Esophagus muscularis mucosa (tissue), 4 donors: Measurements from ENCODE around the gene BAX. TPM values are rescaled to one million over a fixed set of nuclear protein-coding genes. Genes with fewer than 3 reads are reported as not detected.

Experiments
- DNase-seq: peaks from one replicate; pipeline ENCODE4 v3.0.0-alpha.2; 2017; ENCODE audit errors: extremely low spot score
- H3K27ac ChIP-seq, 4 donors: fragments of 200-600 bp; sonication (generic); replicated peaks in 1 of 4; 1 replicate in 3 of 4; 2 replicates in 1 of 4; pipeline ENCODE4 v1.5.1; 2016 to 2019; ENCODE audit warnings: mild to moderate bottlenecking in 1 of 4
- H3K27me3 ChIP-seq, 4 donors: fragments of 200-600 bp; sonication (generic); one replicate each; pipeline versions ENCODE4 v1.5.1 to v1.6.0; 2016 to 2019
- H3K36me3 ChIP-seq, 4 donors: fragments of 200-600 bp; sonication (generic); one replicate each; pipeline ENCODE4 v1.5.1; 2016 to 2019
- H3K4me1 ChIP-seq, 4 donors: fragments of 200-600 bp; sonication (generic); one replicate each; pipeline ENCODE4 v1.5.1; 2016 to 2019
- H3K4me3 ChIP-seq, 4 donors: fragments of 200-600 bp; sonication (generic); 1 replicate in 2 of 4; 2 replicates in 2 of 4; pipeline ENCODE4 v1.5.1; 2016 to 2019; ENCODE audit warnings: mild to moderate bottlenecking in 4 of 4, moderate library complexity in 1 of 4
- H3K9me3 ChIP-seq, 4 donors: fragments of 200-600 bp; sonication (generic); 1 replicate in 3 of 4; 2 replicates in 1 of 4; pipeline ENCODE4 v1.5.1; 2016 to 2019
- CTCF ChIP-seq, 3 experiments: fragments of 200-600 bp in 2 of 3; fragments of 450-650 bp in 1 of 3; sonication (generic) in 2 of 3; IDR thresholded peaks; one replicate each; pipeline ENCODE4 v1.5.1; 2017 to 2019; ENCODE audit warnings: antibody characterized with exemption in 3 of 3, mild to moderate bottlenecking in 2 of 3, moderate library complexity in 1 of 3
- EP300 ChIP-seq: sonication (generic); formaldehyde crosslinking; IDR thresholded peaks from one replicate; pipeline ENCODE4 v1.6.1; 2017; ENCODE audit warnings: antibody characterized with exemption
- POLR2A ChIP-seq: fragments of 450-650 bp; IDR thresholded peaks from one replicate; pipeline ENCODE4 v1.6.1; 2017; ENCODE audit warnings: antibody characterized with exemption, moderate library complexity, mild to moderate bottlenecking, low read depth
- POLR2AphosphoS5 ChIP-seq, 2 donors: sonication (generic); formaldehyde crosslinking; IDR thresholded peaks; one replicate each; pipeline ENCODE4 v1.6.1; 2017; ENCODE audit warnings: antibody characterized with exemption in 2 of 2
- WGBS: methylation state at CpG from one replicate; pipeline ENCODE4 v1.1.5; 2018; 5-methylcytosine and 5-hydroxymethylcytosine counted together
- intact Hi-C: fragments of 100-400 bp; cut with DNase I; formaldehyde crosslinking; loops from one replicate; pipeline ENCODE4 v1.15.1; 2023
- total RNA-seq, 4 donors: library from RNA; depleted of rRNA; stranded (reverse); fragments of >200 nt; gene quantifications; one replicate each; pipeline versions ENCODE4 v1.1.0 to v1.2.1, GENCODE V29; 2016

BAX gene
- total RNA-seq, 4 donors from 2014 or later = 39.0 to 50.4 (median 42.3) TPM

DNA sequence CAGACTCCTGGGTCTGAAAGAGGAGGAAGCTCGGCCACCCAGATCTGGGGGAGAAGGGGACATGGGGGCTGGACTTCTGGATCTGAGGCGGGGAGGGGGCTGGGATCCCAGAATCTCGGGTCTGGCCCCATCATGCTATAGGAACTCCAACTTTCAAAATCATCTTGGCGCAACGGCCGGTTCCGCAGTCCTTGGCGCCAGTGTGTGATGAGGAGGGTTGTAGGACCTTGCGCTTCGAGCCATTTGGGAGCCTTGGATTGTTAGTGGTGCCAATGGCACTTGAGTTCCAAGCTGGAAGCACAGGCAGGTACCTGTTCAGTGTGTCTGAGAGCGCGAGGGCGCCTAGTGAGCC, 39.3 kb downstream of the BAX start:
- Histone ChIP-seq H3K36me3 (peaks cover 2 to 17% (median 7%) of the 10 kb centered on the region in 4 donors), H3K27ac (peak overlapping the region; percentile 93 to 96 (median 94)), H3K4me3 (peak overlapping the region; percentile 65 to 82 (median 78)), H3K9me3 (no peaks in the 10 kb centered on the region), H3K4me1 (peaks cover 36 to 54% (median 48%) of the 10 kb centered on the region in 4 donors), H3K27me3 (no peaks in the 10 kb centered on the region)
- WGBS = 0% methylated on average over 7 of the region's 13 CpGs
- intact Hi-C loops = no loop called here
- no peak for DNase-seq
- TF ChIP-seq POLR2A = no peak
- TF ChIP-seq POLR2AphosphoS5 (IDR thresholded peaks at IDR 0.05) = no peak
- no peak for TF ChIP-seq CTCF (IDR thresholded peaks at IDR 0.05)
- no peak for TF ChIP-seq EP300

DNA sequence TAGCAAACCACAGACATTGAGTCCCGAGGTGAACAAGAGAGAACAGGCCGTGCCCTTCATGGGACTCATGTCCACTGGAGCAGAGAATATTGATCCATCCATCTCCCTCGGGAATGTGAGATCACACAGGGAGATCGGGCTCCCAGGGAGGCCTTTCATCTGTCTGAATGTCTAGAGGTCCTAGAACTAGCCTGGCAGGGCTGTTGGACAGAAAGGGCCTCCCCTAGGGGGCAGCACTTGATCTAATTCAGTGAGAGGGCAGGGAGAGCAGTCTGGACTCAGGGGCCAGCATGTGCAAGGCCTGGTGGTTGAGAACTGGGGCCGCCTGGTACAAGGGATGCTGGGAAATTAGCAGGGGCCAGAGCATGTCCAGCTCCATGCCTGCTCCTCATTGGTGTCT, 43.3 kb downstream of the BAX start:
- no peak for DNase-seq
- no peaks in the 10 kb centered on the region for H3K27me3 ChIP-seq
- no peak overlapping the region for H3K27ac ChIP-seq
- peaks cover 10 to 24% (median 20%) of the 10 kb centered on the region in 4 donors for H3K4me1 ChIP-seq
- H3K36me3 ChIP-seq = peaks cover 0 to 23% (median 17%) of the 10 kb centered on the region in 4 donors
- intact Hi-C loops = no loop called here
- no peaks in the 10 kb centered on the region for H3K9me3 ChIP-seq
- 87% methylated on average over 4 of the region's 5 CpGs for WGBS
- TF ChIP-seq EP300 = no peak
- TF ChIP-seq POLR2A = no peak
- no peak for TF ChIP-seq POLR2AphosphoS5 (IDR thresholded peaks at IDR 0.05)
- peak in 1 of 3 experiments; percentile 25 for TF ChIP-seq CTCF (IDR thresholded peaks at IDR 0.05)
- no peak overlapping the region for H3K4me3 ChIP-seq

GRCh38 chr19:48999481-49000325, 45.0 kb downstream of the BAX start:
- Histone ChIP-seq H3K4me1 (peaks cover 3 to 15% (median 11%) of the 10 kb centered on the region in 4 donors), H3K27ac (no peak overlapping the region), H3K36me3 (peaks cover 15 to 40% (median 33%) of the 10 kb centered on the region in 4 donors), H3K27me3 (no peaks in the 10 kb centered on the region), H3K4me3 (no peak overlapping the region), H3K9me3 (no peaks in the 10 kb centered on the region)
- intact Hi-C loops = no loop called here
- WGBS = 65% methylated on average over 10 of the region's 16 CpGs
- TF ChIP-seq POLR2AphosphoS5 (IDR thresholded peaks at IDR 0.05) (no peak), EP300 (no peak), POLR2A (no peak), CTCF (IDR thresholded peaks at IDR 0.05) (peak; percentile 34 to 62 (median 38))
- DNase-seq = no peak

- no peak overlapping the region for H3K4me3 ChIP-seq
- 97% methylated on average over 15 of the region's 15 CpGs for WGBS
- H3K27me3 ChIP-seq = no peaks in the 10 kb centered on the region
- H3K36me3 ChIP-seq = peaks cover 35 to 83% (median 73%) of the 10 kb centered on the region in 4 donors
- no peak for DNase-seq
- H3K4me1 ChIP-seq = peaks cover 0 to 6% (median 2%) of the 10 kb centered on the region in 4 donors
- no peak overlapping the region for H3K27ac ChIP-seq
- intact Hi-C loops = no loop called here
- TF ChIP-seq CTCF (IDR thresholded peaks at IDR 0.05) (no peak), POLR2A (no peak), EP300 (no peak), POLR2AphosphoS5 (IDR thresholded peaks at IDR 0.05) (no peak)
- no peaks in the 10 kb centered on the region for H3K9me3 ChIP-seq
Observed at GRCh38 chr19:49004133-49004532, 49.5 kb downstream of the BAX start.
